ENCODE measurements around the gene COL9A1. TPM values are rescaled to one million over a fixed set of nuclear protein-coding genes. Genes with fewer than 3 reads are reported as not detected.

The COL9A1 gene
- total RNA-seq, 2 experiments from 2014 or later, result not detected

DNA sequence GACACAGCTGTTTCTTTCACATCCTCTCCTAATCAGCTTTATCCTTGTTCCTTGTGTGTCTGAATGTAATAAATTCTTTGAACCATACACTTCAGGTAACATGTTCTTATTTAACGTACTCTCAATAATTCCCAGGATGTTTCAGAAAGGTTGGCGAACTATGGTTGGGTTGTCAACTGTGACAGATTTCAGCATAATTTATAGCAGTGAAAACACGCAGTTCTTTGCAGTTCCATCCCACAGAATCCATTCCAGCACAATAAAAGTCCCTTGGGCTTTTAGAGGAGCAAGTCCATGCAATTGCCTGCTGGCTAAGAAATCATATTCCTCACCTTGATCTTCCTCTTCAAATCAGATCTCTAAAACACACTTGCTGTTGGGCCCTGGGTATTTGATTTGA, 119.3 kb downstream of the COL9A1 start:
- intact Hi-C loops (cut with micrococcal nuclease), result no loop called here
- H3K27ac Mint-ChIP-seq, result no peak overlapping the region
- no peak overlapping the region for H3K4me3 Mint-ChIP-seq
- CTCF ChIA-PET, result no interaction called here
- no peaks in the 10 kb centered on the region for H3K4me1 Mint-ChIP-seq (ENCODE audit: low read depth)
- no peak for DNase-seq
- H3K36me3 Mint-ChIP-seq (ENCODE audit: low read depth), result no peaks in the 10 kb centered on the region
- peaks cover 3% of the 10 kb centered on the region for H3K27me3 Mint-ChIP-seq (ENCODE audit: low read depth)
- no peaks in the 10 kb centered on the region for H3K9me3 Mint-ChIP-seq

DNA sequence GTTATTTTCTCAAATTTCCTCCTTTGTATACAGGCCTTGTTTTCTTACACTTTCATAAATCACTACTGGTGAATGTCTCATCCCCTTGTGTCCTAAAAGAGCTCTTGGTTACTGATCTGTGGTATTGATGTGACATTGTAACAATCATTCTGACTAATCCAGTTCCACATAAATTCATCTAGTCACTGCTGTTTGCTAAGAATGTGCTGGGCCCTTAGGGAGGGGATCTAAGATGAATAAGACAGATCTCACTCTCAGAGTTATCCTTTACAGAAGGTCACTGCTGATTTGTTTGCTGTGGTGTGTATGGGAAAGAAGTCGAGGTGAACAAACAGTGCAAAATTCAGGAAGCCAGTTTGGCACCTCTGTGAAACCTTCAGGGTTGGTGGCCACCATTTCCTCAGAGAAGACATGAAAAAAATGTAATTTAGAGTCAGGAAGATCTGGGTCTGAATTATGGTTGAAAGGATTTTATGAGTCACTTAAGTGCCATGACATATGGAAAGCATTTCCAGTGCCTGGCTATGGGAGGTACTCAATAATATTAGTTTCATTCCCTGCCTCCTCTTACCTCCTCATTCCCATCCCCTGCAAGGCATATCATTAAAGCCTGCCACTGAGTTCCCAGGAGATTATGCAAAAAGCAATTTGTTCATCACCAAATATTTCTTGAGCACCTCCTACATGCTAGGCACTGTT, 121.8 kb downstream of the COL9A1 start:
- DNase-seq, result no peak
- Mint-ChIP-seq H3K9me3 (no peaks in the 10 kb centered on the region), H3K4me3 (no peak overlapping the region), H3K27ac (no peak overlapping the region), H3K4me1 (ENCODE audit: low read depth) (no peaks in the 10 kb centered on the region), H3K36me3 (ENCODE audit: low read depth) (no peaks in the 10 kb centered on the region), H3K27me3 (ENCODE audit: low read depth) (peaks cover 3% of the 10 kb centered on the region)
- intact Hi-C loops (cut with micrococcal nuclease), result no loop called here
- CTCF ChIA-PET, result no interaction called here

DNA sequence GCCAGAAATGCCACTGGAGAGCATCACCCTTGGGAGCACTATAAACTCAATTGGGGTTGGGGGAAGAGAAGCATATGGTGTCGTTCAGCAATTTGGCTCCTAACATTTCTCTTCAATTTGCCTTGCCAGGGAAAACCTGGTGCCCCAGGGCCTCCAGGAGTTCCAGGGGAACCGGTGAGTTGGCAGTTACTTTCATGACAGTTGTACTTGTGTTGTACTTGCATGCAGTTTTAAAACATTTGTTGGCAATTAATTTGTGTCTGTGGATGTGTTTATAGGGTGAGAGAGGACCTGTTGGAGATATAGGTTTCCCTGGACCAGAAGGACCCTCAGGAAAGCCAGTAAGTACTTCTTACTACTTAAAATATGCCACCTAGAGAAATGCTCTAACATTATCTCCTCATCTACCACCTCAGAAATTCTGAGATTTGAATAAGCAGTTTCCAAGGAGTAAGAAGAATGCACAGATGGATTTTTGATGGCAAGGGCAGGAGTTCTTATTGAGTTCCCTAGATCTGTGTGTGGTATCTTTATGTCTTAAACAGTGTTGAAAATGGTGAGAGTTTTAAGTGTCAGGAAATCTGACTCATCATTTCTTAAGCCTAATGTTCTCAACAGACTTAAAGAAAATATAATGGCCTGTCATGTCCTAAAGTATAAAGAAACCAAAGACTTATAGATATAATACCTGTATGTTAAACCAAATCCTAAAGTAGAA, 122.5 kb downstream of the COL9A1 start:
- Mint-ChIP-seq H3K36me3 (ENCODE audit: low read depth) (no peaks in the 10 kb centered on the region), H3K4me1 (ENCODE audit: low read depth) (no peaks in the 10 kb centered on the region), H3K27me3 (ENCODE audit: low read depth) (peaks cover 3% of the 10 kb centered on the region), H3K4me3 (no peak overlapping the region), H3K9me3 (no peaks in the 10 kb centered on the region), H3K27ac (no peak overlapping the region)
- CTCF ChIA-PET, result no interaction called here
- intact Hi-C loops (cut with micrococcal nuclease), result no loop called here
- DNase-seq, result no peak

DNA sequence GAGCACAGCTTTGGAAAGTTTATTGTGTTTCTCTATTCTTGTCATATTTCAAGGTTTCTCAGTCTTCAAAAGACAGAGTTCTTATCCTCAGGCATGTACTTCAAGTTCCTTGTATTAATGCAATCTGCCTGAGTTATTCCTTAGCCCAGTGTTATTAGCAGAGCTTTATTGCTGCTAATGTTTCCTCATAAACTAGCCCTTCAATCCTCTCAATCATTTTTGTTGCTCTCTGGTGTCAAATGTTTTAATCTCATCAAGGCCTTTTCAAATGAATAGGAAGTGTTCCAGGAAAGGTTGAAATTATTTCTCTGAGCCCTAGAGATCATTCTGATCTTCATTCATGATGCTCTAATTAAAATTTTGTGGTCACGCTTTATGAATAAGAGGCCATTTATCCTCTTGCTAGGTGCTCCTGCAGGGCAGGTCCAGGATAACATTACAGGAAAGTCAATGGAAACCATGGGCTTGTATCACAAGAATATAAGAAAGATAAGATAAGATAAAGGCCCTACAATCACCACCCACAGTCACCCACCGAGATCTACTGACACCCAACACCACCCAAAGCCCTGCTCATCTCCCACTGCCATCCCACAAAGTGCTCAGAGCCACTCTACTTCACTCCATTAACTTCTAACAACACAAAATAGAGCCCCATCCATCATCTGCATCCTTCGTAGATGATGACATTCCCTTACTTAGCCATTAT, 125.9 kb downstream of the COL9A1 start:
- Mint-ChIP-seq H3K36me3 (ENCODE audit: low read depth) (no peaks in the 10 kb centered on the region), H3K4me1 (ENCODE audit: low read depth) (no peaks in the 10 kb centered on the region), H3K4me3 (no peak overlapping the region), H3K27ac (no peak overlapping the region), H3K27me3 (ENCODE audit: low read depth) (peaks cover 5% of the 10 kb centered on the region), H3K9me3 (no peaks in the 10 kb centered on the region)
- intact Hi-C loops (cut with micrococcal nuclease), result no loop called here
- CTCF ChIA-PET, result no interaction called here
- DNase-seq, result no peak

DNA sequence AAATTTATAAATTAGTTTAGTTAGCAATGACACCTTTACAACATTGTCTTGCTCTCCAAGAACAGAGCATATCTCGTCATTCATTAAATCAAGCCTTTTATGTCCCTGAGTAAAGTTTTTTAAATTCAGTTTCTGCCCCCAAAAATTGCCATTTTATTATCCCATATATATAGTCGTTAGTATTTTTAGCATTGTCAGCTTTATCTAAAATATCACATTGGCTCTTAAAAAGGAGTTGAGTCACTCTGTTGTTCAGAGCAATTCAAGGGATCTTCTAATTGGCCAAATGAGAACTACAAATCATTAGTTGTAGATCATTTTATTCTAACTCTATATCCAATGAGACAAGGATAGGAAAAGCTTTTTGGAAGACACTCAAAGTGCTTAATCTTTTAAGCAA, 127.1 kb downstream of the COL9A1 start:
- peaks cover 5% of the 10 kb centered on the region for H3K27me3 Mint-ChIP-seq (ENCODE audit: low read depth)
- no peak for DNase-seq
- H3K27ac Mint-ChIP-seq, result no peak overlapping the region
- H3K36me3 Mint-ChIP-seq (ENCODE audit: low read depth), result no peaks in the 10 kb centered on the region
- H3K9me3 Mint-ChIP-seq, result no peaks in the 10 kb centered on the region
- intact Hi-C loops (cut with micrococcal nuclease), result no loop called here
- H3K4me3 Mint-ChIP-seq, result no peak overlapping the region
- H3K4me1 Mint-ChIP-seq (ENCODE audit: low read depth), result no peaks in the 10 kb centered on the region
- CTCF ChIA-PET, result no interaction called here

DNA sequence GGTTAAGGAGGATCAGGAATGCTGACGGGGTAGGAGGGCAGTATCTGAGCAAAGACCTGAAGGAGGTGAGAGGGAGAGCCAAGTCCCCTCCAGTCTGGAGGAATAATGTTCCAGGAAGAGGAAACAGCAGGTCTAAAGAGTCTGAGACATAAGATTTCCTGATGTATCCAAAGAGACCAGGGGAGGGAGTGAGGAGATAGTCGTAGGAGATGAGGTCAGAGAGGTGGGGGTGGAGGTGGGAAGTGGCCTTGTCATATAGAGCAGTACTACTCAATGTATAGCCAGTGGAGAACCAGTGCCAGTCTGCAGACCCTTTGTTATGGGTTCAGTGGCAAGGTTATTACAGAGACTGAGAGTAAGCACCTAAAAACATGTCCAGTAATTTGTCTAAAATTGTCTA, 130.6 kb downstream of the COL9A1 start:
- Mint-ChIP-seq H3K4me3 (no peak overlapping the region), H3K27ac (no peak overlapping the region), H3K27me3 (ENCODE audit: low read depth) (peaks cover 6% of the 10 kb centered on the region), H3K36me3 (ENCODE audit: low read depth) (no peaks in the 10 kb centered on the region), H3K4me1 (ENCODE audit: low read depth) (no peaks in the 10 kb centered on the region), H3K9me3 (no peaks in the 10 kb centered on the region)
- intact Hi-C loops (cut with micrococcal nuclease), result no loop called here
- DNase-seq, result no peak
- CTCF ChIA-PET, result no interaction called here

DNA sequence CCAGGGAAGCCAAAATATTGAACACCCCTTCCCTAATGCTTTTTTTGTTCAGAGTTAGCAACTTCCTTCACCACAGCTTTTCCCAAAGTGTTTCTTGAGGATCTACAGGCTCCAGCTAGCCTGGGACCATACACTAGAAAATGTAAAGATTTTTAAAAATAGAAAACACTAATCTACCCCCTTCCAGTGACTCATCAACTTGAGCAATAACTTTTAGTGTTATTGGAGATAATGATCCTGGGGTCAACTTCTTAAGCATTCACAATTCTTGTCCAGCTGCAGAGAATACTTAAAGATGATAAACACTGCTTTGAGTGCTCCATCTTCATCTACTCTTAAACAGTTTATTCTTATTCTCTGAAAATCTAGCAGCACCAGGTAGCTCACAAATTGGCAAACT, 131.6 kb downstream of the COL9A1 start:
- no peaks in the 10 kb centered on the region for H3K36me3 Mint-ChIP-seq (ENCODE audit: low read depth)
- H3K9me3 Mint-ChIP-seq, result no peaks in the 10 kb centered on the region
- CTCF ChIA-PET, result no interaction called here
- intact Hi-C loops (cut with micrococcal nuclease), result no loop called here
- H3K27ac Mint-ChIP-seq, result no peak overlapping the region
- no peak overlapping the region for H3K4me3 Mint-ChIP-seq
- no peaks in the 10 kb centered on the region for H3K4me1 Mint-ChIP-seq (ENCODE audit: low read depth)
- peaks cover 15% of the 10 kb centered on the region for H3K27me3 Mint-ChIP-seq (ENCODE audit: low read depth)
- no peak for DNase-seq

DNA sequence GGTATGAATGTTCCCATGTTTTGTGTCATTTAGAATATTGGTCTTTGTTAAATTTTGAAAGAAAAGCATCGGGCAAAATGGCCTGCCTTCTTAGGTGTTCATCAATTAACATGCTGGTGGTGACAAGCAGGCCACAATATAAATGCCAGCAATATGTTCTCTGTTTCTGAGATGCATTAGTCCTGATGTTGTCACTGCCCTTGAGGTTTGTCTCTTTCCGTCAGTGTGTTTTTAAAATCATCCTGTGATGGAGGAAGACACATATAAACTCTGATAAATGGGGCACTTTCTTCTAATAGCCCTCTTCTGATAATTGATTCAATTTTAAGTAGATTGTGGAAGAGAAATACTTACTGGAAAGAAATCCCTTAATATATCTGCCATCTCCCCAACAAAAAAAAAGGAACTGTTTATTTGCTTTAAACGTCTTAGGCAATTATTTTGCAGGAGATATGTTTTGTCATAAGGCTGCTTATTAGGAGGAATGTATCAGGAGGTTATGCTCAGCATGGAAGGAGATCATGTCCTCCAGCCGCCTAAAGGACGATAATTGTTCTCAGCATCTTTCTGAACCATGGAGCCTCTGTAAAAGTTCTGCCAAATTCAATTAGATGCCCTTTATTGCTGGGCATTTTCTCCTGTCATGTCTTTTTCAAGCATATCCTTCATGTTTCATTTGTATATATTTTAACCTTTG, 134.1 kb downstream of the COL9A1 start:
- Mint-ChIP-seq H3K4me3 (no peak overlapping the region), H3K27ac (no peak overlapping the region), H3K27me3 (ENCODE audit: low read depth) (peaks cover 30% of the 10 kb centered on the region), H3K36me3 (ENCODE audit: low read depth) (no peaks in the 10 kb centered on the region), H3K4me1 (ENCODE audit: low read depth) (no peaks in the 10 kb centered on the region), H3K9me3 (no peaks in the 10 kb centered on the region)
- intact Hi-C loops (cut with micrococcal nuclease), result loop anchor here (10.0 kb wide), 1 partner anchor 304 kb away; the partner anchor contains the start of gene COL19A1
- DNase-seq, result no peak
- CTCF ChIA-PET, result no interaction called here

Other genes with a start within 250 kb of the COL9A1 start
- 10 to 100 TPM; 11.5 to 11.9 TPM for gene FAM135A, start 110.4 kb upstream of the COL9A1 start, total RNA-seq